Skeletal muscle tissue (tissue), 4 donors: ENCODE measurements around the gene POLR2B. TPM values are rescaled to one million over a fixed set of nuclear protein-coding genes. Genes with fewer than 3 reads are reported as not detected.

Experiments
- H3K27ac ChIP-seq: one replicate; pipeline ENCODE4 v1.7.0; 2013; ENCODE audit warnings: mild to moderate bottlenecking, low read depth, low read length, inconsistent platforms
- H3K27me3 ChIP-seq, 3 donors: one replicate each; pipeline ENCODE4 v1.7.0; 2013; ENCODE audit warnings: low read length in 3 of 3; ENCODE audit not compliant: control insufficient read depth in 3 of 3, insufficient read depth in 3 of 3
- H3K36me3 ChIP-seq, 3 donors: one replicate each; pipeline ENCODE4 v1.7.0; 2013; ENCODE audit warnings: low read length in 3 of 3; ENCODE audit not compliant: control insufficient read depth in 3 of 3, insufficient read depth in 3 of 3
- H3K4me1 ChIP-seq, 3 donors: one replicate each; pipeline ENCODE4 v1.7.0; 2013; ENCODE audit warnings: low read length in 3 of 3, mild to moderate bottlenecking in 3 of 3; ENCODE audit not compliant: control insufficient read depth in 3 of 3, insufficient read depth in 3 of 3
- H3K4me3 ChIP-seq, 3 donors: one replicate each; pipeline ENCODE4 v1.7.0; 2013; ENCODE audit warnings: low read length in 3 of 3
- H3K9ac ChIP-seq, 3 donors: one replicate each; pipeline ENCODE4 v1.7.0; 2013; ENCODE audit warnings: low read length in 3 of 3, mild to moderate bottlenecking in 3 of 3, moderate library complexity in 2 of 3, low read depth in 1 of 3
- H3K9me3 ChIP-seq, 3 donors: one replicate each; pipeline ENCODE4 v1.7.0; 2013; ENCODE audit warnings: low read length in 3 of 3; ENCODE audit not compliant: control insufficient read depth in 3 of 3
- total RNA-seq: library from RNA; depleted of rRNA; stranded (reverse); fragments of >200 nt; gene quantifications from one replicate; pipeline ENCODE4 v1.2.3, GENCODE V29; 2014
- donor health status: Osteomylitis.

POLR2B gene
- total RNA-seq, 1 donor from 2014 or later: 101 TPM

DNA sequence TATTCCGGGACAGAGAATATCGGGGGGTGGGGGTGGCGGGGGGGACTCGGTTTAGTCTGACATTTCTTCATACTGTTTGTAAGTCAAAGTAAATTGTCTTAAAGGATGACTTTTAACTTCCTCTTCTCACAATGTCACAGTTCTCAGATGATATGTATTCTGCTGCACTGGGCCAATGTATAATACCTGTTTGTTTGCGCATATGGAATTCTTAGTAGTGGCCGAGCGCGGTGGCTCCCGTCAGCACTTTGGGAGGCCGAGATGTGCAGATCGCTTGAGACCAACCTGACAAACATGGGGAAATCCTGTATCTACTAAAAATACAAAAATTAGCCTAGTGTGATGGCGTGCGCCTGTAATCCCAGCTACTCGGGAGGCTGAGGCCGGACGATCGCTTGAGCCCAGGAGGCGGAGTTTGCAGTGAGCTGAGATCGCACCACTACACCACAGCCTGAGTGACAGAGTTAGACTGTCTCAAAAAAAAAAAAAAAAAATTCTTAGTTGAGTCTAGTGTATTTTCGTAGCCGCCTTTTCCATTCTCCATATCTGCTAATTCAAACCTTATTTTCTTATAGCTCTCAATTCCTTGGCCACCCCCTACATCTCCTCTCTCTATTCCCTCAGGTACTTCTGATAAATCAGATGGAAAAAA, 851 bp downstream of the POLR2B start:
- Histone ChIP-seq H3K27ac (peak overlapping the region; percentile 84), H3K36me3 (peaks cover 0 to 6% (median 0%) of the 10 kb centered on the region in 3 donors), H3K9ac (peak overlapping the region; percentile 92 to 98 (median 94)), H3K4me3 (peak overlapping the region; percentile 97 to 99 (median 98)), H3K27me3 (no peaks in the 10 kb centered on the region), H3K9me3 (no peaks in the 10 kb centered on the region), H3K4me1 (peaks cover 24 to 32% (median 30%) of the 10 kb centered on the region in 3 donors)

DNA sequence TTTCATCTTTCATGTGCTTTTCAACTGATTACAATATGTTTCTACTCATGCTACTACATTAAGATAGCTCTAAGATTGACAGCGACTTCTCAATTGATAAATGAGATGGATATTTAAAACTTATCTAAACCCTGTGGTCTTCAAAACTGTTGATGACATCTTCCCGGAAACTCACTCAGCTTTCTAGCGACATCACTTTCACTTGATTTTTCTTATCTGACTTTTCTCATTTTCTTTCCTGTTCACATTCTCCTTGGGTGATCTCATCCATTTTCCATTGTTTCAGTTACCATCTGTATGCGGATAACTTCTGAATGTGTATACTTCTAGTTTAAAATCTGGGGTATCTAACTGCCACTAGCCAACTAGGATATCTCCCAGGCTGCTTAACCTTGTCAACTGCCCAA, 3.1 kb downstream of the POLR2B start:
- Histone ChIP-seq H3K27ac (no peak overlapping the region), H3K9me3 (no peaks in the 10 kb centered on the region), H3K9ac (no peak overlapping the region), H3K4me3 (no peak overlapping the region), H3K4me1 (peaks cover 12 to 19% (median 15%) of the 10 kb centered on the region in 3 donors), H3K36me3 (peaks cover 2 to 4% (median 3%) of the 10 kb centered on the region in 3 donors), H3K27me3 (no peaks in the 10 kb centered on the region)

DNA sequence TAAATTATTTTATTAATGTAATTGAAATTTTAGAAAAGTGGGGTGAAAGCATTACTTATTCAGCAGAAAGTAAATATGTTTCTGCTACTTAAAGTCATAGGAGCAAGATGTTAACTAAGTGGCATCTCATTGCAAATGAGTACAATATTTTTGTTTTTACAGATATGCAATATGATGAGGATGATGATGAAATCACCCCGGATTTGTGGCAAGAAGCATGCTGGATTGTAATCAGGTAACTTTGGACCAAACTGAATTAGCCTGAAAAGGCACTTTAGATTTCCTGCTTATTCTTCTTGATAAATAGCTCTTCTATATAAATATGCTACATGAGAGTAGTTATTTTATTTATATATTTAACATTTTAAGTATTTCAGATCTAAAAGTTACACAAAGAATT, 7.5 kb downstream of the POLR2B start:
- no peak overlapping the region for H3K4me3 ChIP-seq
- H3K9me3 ChIP-seq: no peaks in the 10 kb centered on the region
- H3K9ac ChIP-seq: no peak overlapping the region
- no peak overlapping the region for H3K27ac ChIP-seq
- no peaks in the 10 kb centered on the region for H3K27me3 ChIP-seq
- peaks cover under 1 to 5% (median 4%) of the 10 kb centered on the region in 3 donors for H3K4me1 ChIP-seq
- H3K36me3 ChIP-seq: peaks cover 13 to 27% (median 26%) of the 10 kb centered on the region in 3 donors

DNA sequence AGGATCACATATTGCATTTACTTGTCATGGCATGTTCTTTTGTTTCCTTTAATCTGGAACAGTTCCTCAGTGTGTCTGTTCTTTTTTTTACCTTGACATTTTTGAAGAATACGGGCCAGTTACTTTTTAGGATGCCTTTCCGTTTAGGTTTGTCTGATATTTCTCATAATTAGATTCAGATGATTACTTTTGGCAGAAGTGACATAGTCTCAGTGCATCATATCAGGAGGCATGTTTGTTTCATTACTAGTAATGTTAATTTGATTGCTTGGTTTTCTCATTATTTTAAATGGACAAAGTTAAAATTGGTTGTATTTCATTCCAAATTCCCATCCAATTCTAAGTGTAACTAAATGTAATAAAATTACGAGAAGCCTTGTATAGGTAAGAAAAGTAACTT, 8.3 kb downstream of the POLR2B start:
- H3K9ac ChIP-seq: no peak overlapping the region
- no peaks in the 10 kb centered on the region for H3K9me3 ChIP-seq
- no peak overlapping the region for H3K27ac ChIP-seq
- peaks cover 0 to 1% (median 0%) of the 10 kb centered on the region in 3 donors for H3K4me1 ChIP-seq
- peaks cover 16 to 34% (median 27%) of the 10 kb centered on the region in 3 donors for H3K36me3 ChIP-seq
- H3K4me3 ChIP-seq: no peak overlapping the region
- H3K27me3 ChIP-seq: no peaks in the 10 kb centered on the region

DNA sequence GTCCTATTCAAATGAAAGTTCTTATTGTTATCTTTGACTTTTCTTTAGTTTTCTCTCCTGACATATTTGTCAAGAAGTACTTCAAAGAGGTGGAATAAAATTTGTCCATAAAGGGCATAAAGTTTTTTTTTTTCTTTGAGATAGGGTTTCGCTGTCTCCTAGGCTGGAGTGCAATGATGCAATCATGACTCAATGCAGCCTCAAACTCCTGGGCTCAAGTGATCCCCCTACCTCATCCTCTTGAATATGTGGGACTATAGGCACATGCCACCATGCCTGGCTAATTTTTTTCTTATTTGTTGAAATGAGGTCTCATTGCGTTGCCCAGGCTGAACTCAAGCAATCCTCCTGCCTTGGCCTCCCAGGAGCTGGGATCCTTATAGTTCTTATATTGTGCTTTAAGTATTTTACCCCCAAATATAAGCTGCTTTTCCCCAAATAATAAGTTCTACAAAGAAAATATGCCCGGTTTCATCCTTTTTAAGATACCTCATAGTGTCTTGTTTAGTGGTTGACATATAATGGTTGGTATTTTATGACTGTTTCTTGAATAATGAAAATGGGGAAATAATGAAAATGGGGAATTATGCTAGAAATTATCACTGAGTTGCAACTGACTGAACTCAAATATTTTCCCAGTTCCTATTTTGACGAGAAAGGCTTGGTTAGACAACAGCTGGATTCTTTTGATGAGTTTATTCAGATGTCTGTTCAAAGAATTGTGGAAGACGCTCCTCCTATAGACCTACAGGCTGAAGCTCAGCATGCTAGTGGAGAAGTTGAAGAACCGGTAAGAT, 11.6 kb downstream of the POLR2B start:
- Histone ChIP-seq H3K36me3 (peaks cover 16 to 45% (median 35%) of the 10 kb centered on the region in 3 donors), H3K27ac (no peak overlapping the region)

DNA sequence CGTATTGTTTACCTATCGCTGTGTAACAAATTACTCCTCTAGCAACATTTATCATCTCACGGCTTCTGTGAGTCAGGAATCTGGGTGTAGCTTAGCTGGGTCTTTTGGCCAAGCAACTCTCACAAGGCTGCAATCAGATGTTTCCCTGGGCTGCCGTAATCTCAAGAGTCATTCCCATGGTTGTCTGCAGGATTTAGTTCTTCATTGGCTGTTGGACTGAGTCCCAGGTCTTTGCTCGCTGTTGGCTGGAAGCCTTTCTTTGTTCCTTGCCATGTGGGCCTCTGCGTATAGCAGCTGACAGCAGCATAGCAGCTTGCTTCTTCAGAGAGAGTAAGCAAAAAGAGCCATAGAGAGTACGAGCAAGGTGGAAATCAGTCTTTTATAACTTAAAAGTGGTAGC, 16.8 kb downstream of the POLR2B start:
- Histone ChIP-seq H3K27me3 (no peaks in the 10 kb centered on the region), H3K27ac (no peak overlapping the region), H3K4me3 (no peak overlapping the region), H3K9me3 (no peaks in the 10 kb centered on the region), H3K9ac (no peak overlapping the region), H3K4me1 (peaks cover 7 to 10% (median 8%) of the 10 kb centered on the region in 3 donors), H3K36me3 (peaks cover 17 to 52% (median 27%) of the 10 kb centered on the region in 3 donors)

More for the DNA sequence above, 11.6 kb downstream of the POLR2B start:
- Histone ChIP-seq H3K9me3 (no peaks in the 10 kb centered on the region), H3K4me3 (no peak overlapping the region), H3K4me1 (peaks cover 2 to 5% (median 2%) of the 10 kb centered on the region in 3 donors), H3K9ac (no peak overlapping the region), H3K27me3 (no peaks in the 10 kb centered on the region)

DNA sequence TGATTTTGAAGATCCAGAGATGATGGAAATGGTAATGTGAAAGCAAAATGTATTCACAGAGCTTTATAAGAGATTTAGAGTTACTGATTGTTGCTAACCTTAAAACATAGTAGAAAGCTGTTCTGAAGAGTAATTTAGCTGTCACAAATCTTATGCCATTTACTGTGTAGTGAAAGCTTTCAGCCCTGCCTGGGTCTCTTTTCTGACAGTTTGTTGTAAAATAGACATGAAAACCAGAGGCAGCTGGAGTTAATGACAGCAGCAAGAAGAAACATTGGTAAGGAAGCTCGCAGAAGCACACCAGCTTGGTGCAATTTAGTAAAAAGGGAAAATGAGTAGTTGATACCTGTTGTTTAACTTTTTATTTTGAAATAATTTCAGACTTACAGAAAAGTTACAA, 21.1 kb downstream of the POLR2B start:
- H3K27me3 ChIP-seq: no peaks in the 10 kb centered on the region
- H3K36me3 ChIP-seq: peaks cover 12 to 44% (median 29%) of the 10 kb centered on the region in 3 donors
- peaks cover 7 to 10% (median 8%) of the 10 kb centered on the region in 3 donors for H3K4me1 ChIP-seq
- no peaks in the 10 kb centered on the region for H3K9me3 ChIP-seq
- H3K9ac ChIP-seq: no peak overlapping the region
- no peak overlapping the region for H3K27ac ChIP-seq
- H3K4me3 ChIP-seq: no peak overlapping the region

DNA sequence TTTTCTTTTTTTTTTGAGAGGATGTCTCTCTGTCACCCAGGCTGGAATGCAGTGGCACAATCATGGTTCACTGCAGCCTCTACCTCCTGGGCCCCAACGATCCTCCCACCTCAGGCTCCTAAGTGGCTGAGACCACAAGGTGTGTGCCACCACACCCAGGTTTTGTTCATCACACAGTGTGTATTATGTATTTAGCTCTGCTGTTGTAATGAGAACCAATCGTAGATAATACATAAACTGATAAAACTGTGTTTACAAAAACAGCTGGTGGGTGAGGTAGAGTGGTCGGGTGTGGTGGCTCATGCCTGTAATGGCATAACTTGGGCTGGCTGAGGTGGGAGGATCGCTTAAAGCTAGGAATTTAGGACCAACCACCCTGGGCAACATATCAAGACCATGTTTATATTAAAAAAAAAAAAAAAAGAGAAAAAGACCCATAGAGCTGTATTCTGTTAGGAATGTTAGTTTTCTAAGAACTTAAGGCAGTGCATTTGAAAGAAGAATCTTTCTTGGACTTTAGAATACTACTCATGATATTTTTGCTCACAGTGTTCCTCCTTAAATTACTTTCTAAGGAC, 34.9 kb downstream of the POLR2B start:
- Histone ChIP-seq H3K9ac (no peak overlapping the region), H3K4me1 (no peaks in the 10 kb centered on the region), H3K27ac (no peak overlapping the region), H3K27me3 (no peaks in the 10 kb centered on the region), H3K9me3 (no peaks in the 10 kb centered on the region), H3K4me3 (no peak overlapping the region), H3K36me3 (peaks cover 31 to 58% (median 43%) of the 10 kb centered on the region in 3 donors)

DNA sequence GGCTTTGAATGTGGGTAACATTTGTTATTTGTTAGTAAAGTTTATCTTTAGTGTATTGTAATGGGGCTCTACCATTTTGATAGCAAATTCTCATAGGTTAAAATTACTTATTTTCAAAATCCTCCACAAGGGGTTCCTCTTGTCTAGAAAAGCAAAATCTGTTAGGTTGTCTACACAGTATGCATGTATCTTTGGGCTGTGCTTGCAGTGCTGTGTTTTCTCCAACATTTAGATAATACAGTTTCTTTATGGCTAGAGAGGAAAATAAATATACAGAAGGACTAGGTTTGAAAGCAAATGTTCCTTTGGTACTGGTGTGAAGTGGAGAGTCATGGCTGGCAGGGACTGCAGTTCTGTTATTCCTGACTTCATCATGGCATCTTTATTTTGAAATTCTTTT, 40.3 kb downstream of the POLR2B start:
- Histone ChIP-seq H3K36me3 (peaks cover 26 to 67% (median 49%) of the 10 kb centered on the region in 3 donors), H3K27ac (no peak overlapping the region), H3K4me1 (no peaks in the 10 kb centered on the region), H3K4me3 (no peak overlapping the region), H3K27me3 (no peaks in the 10 kb centered on the region), H3K9me3 (no peaks in the 10 kb centered on the region), H3K9ac (no peak overlapping the region)
